Medulla oblongata (tissue), 1 donor: ENCODE data around the gene FIBP.
"Not testable (repeated sequence)": the region's sequence is repeated elsewhere in the genome, so short reads cannot be mapped to it uniquely, and the experiment has no call there.

Source experiments
- DNase-seq: peaks from one replicate; pipeline ENCODE4 v3.0.0-alpha.2; 2015; ENCODE audit errors: extremely low spot score

FIBP gene

DNA sequence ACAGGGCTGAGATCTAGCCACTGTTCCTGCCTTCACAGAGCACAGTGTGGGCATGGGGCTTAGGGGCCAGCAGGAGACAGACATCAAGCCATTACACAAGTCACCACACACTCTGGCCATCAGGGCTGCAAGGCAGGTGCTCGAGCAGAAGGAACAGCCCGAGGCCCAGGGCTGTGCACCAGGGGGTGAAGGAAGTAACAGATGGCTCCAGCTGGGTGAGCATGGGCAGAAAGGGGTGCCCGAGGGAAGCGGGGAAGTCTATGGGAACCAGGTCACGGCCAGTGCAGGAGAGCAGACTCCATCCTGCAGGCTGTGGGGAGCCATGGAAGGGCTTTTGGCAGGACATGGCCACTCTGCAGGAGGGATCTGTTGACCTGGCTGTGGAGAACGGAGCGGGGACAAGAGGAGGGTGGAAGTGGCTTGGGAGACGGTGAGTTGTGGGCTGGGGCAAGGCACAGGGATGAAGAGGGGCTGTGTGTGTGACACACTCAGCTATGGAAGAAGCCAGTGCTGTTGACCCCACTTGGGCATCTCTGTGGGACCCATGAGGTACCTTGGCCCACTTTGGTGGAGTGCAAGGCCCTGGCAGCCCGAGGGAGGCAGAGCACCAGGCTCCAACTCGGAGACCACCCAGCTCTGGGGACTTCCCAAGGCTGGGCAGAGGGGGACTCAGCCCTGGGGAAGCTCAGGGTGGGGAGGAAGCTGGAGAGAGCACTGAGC lies 27.0 kb upstream of the FIBP start:
- no peak for DNase-seq

DNA sequence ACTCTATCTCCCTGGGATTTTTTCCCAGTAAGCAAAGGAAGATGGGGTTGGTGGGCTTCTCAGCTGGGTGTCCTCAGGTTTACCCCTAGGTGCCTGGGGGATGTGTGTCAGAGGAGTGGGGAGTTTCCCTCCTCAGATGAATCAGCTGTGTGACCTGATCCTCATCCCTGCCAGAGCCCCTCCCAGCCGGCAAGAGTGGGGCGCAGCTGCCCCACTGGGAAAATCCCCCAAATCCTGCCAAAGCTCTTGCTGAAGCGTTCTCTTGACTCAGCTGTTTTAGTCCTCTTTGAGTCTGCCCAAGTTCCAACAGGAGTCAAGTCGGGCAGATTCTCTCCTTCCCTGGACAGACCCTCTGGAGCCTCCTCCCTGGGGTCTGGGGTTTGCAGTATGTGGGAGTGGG lies 24.6 kb upstream of the FIBP start:
- DNase-seq: no peak

DNA sequence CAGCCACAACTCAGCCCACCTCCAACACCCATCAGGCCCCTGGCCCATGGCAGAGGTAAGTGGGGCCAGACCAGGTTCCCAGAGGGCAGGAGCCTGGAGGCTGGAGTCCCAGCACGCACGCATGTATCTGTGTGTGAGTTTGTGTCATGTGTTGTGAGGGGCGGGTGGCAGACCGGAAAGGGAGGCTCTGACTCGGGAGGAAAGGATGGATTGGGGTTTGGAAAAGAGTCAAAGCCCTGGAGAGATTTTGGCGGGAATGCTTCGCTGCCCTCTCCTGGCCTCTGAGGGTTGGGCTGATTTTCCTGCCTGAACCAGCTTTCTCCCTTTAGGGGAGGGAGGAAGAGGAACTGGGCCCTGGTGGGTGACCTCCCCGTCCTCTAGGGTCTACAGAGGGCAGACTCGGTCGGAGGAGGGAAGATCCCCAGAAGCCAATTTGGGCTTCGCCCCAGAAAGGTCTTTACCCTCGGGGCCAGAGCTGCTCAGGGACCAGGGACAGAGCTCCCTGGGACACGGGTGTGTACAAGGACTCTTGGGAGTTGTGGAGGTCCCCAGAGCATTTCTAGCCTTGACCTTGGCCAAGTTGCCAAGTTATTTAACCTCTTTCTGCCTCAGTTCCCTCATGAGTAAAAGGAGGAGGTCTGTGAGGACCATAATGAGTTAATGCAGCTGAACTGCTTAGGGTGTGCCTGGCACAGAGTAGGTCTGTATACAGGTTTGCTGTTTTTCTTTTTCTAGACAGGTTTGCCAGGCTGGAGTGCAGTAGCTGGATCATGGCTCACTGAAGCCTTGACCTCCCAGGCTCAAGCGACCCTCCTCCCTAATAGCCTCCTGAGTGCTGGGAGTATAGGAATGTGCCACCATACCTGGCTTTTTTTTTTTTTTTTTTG lies 23.7 kb upstream of the FIBP start:
- no peak for DNase-seq

DNA sequence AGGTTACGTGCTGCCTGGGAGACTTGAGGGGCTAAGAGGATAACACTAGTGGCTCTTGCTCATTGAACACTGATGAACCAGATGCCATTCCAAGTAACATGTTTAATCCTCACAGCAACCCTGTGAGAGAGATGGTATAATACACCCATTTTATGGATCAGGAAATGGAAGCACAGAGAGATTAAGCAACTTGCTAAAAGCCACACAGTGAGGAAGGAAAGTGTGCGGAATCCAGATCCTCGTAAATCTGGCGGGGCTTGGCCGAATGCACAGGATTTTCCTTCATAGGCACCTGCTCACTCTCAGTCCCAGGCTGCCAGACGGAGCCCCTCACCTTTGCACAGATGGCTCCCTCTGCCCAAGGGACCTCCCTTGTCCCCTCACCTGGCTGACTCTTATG lies 19.6 kb upstream of the FIBP start:
- no peak for DNase-seq

DNA sequence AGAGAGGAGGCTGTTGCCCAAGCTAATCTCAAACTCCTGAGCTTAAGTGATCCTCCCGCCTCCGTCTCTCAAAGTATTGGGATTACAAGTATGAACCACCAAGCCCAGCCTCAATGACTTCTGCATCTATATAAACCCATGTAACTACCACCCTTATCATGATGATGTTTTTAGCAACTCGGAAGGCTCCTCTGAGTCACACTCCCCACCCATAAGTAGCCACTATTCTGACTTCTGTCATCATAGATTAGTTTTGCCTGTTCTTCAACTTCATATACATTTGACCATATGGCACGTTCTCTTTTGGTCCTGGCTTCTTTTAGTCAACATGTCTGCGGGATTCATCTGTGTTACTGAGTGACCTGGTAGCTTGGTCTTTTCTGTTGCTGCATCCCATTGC lies 18.3 kb upstream of the FIBP start:
- DNase-seq: no peak

DNA sequence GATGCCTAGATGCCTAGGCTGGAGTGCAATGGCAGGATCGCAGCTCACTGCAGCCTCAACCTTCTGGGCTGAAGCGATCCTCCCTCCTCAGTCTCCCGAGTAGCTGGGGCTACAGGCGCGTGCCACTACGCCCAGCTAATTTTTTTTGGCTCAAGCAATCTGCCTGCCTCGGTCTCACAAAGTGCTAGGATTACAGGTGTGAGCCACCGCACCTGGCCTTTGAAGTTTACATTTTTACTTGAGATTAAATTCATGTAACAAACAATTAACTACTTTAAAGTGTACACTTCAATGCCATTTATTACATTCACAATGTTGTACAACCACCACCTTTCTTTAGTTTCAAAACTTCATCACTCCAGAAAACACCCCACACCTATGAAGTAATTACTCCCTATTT lies 15.4 kb upstream of the FIBP start:
- no peak for DNase-seq

DNA sequence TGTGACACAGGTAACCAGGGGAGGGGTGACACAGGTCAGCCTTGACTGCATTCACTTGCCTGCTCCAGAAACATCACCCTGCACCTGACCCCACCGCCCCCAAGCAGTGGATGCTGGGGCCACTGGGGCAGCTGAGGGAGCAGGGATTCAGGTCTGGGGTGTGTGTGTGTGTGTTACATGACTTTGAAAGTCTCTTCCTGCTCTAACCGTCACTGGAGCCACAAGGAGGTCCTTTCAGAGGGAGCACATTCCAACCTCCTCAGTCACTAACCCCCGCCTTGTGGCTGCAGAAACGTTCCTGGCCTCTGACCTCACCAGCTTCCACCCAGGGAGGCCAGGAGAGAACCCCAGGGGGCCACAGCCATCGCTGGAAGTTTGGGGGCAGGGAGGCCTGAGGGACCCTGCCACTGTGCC lies 14.8 kb upstream of the FIBP start:
- DNase-seq: no peak

DNA sequence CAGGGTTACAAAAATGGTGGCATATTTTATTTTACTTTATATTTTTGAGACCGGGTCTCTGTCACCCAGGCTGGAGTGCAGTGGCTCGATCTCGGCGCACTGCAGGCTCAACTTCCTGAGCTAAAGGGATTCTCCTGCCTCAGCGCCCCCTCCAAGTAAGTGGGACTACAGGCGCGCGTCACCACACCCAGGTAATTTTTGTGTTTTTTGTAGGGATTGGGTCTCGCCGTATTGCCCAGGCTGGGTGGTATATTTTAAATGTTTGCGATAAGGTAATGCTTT lies 12.6 kb upstream of the FIBP start:
- DNase-seq: no peak

DNA sequence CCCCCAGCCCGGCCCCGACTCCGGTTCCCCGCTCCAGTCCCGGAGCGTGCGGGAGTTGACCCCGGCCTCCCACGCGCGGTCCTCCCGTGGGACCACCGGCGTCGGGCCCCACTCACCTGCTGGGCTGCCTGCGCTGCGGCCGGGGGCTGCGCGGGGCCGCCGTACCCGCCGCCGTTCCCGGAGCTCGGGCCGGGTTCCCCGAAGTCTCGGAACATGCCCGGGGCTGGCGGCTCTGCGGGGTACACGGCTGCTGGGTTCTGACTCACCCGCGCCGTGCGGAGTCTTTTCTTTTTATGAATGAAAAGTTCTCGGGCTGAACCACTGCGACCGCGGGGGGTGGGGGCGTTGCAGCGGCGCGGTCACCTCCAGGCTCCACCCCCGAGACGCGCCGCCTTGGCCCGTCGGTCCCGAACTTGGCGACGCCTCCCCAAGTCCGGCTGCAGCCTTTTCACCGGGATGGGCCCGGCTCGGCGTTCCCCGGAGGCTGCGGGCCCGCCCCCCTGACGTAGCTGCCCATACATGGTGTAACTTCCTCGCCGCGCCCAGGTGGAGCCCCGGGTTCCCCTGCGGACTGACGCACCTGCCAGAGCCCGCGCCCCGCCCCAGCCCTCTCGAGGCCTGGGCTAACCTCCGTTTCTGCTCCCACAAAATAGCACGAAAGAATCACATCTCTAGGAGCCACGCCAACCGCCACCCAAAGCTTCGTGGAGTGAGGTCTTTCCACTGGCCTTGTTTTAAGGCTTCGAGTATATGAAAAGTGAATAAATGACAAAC lies 12.0 kb upstream of the FIBP start, which contains the start of gene FOSL1:
FOSL1 (minus strand) TSS at position 264 of the 774 bp plus-strand sequence; CDS start at position 215, 49 bp downstream.
- peak; percentile 71 for DNase-seq

DNA sequence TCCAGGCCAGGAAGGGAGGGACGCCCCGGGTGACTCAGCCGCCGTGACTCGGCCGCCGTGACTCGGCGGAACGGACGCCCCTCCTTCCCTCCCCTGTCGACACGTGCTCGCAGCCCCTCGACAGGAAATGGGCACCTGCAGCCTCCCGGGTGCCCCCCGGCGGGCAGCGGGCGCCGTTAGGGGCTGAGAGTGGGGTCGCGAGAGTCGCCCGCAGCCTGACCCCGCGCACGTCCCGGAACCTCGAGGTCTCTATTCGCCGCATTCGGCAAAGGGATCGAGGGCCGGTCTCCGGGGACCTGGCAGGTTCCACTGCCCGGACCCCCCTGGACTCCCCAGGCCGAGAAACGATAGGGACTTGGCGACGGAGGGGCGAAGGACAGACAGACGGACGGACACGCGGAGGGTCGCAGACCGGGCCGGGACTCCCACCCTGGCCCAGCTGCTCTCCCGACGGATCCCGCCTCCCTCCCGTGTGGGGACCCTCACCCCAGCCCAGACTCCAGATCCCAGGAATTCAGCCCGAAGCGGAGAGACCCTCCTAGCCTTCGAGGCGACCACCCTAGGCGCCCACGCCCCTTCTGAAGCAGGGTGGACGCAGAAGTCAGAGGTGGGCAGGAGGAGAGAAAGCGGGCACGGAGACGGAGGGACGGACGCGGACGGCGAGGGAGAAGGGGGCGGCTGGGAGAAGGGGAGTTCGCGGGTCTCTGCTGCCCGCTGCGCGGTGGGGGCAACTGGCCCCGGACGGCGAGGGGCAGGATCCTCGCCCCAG lies 11.3 kb upstream of the FIBP start:
- no peak for DNase-seq

DNA sequence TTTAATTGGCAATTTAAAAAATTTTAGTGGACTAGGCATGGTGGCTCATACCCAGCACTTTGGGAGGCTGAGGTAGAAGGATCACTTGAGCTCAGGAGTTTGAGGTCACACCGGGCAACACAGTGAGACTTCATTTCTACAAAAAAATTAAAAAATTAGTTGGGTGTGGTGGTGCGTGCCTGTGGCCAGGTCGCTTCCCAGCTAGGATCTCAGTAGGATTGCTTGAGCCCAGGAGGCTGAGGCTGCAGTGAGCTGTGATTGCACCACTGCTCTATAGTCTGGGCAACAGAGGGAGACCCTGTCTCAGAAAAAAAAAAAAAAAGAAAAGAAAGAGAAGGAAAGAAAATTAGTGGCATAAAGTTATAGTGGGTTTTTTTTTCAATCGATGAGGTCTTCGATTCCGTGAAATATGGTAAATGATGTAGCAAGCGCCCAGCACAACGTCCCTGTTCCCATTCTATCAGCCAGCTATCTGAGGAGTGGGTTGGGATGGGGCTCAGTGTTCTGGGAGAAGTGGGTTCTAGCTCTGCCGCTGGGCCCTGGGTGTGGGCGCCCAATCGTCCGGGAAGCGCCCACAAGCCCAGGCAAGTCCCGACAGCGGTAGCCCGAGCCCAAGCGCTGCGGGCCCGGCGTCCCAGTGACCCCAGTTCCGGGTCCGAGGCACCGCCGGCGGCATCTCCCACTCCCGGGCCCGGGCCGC lies 10.5 kb upstream of the FIBP start:
- no peak for DNase-seq

DNA sequence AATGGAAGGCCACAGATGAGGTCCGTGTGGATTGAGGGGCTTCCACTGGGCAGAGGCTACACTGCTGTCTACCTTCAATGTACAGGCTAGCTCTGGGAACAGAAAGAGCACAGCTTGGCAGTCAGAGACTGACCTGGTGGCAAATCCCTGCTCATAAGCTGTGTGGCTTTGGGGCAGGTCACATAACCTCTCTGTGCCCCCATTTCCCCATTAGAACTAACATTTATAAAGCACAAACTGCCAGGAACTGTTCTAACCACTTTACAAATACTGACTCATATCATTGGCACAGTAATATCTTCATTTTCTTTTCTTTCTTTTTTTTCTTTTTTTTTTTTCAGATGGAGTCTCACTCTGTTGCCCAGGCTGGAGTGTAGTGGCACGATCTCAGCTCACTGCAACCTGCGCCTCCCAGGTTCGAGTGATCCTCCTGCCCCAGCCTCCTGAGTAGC lies 8.8 kb upstream of the FIBP start:
- DNase-seq: no peak

DNA sequence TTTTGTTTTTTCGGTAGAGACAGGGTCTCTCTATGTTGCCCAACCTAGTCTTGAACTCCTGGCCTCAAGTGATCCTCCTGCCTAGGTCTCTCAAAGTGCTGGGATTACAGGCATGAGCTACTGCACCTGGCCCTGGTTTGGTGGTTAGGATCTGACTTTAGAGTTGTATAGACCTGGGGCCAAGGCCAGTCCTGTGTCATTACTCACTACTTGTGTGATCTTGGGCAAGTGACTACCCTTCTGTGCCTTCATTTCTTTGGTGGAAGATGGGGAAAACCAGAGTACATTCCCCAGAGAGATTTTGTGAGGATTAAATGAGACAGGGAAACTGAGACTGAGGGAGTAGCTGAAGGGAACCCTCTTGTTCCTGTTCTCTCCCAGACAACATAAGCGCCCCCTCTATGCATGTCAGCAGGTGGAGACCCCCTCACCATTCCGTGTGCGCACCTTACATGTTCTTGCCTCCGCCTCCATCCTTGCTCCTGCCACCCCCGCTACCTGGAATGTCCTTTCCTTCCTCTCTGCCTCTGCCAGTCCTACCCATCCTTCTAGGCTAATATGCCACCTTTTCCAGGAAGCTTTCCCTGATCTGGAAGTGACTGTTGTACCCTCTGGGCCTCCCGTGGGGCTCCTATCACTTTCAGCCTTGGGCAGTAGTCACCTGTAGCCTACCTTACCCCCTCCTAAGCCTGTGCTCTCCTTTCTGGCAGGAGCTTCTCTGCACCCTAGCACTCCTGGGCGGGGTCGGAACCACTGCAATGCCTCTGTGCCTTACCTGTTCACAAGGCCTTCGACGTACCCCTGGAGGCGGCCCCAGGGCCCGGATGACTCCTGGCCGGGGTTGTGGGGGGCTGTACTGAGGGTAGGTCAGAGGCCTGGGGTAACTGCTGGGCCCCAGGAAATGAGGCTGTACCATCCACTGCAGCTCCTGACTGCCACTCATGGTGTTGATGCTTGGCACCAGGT lies 8.0 kb upstream of the FIBP start:
- DNase-seq: no peak

DNA sequence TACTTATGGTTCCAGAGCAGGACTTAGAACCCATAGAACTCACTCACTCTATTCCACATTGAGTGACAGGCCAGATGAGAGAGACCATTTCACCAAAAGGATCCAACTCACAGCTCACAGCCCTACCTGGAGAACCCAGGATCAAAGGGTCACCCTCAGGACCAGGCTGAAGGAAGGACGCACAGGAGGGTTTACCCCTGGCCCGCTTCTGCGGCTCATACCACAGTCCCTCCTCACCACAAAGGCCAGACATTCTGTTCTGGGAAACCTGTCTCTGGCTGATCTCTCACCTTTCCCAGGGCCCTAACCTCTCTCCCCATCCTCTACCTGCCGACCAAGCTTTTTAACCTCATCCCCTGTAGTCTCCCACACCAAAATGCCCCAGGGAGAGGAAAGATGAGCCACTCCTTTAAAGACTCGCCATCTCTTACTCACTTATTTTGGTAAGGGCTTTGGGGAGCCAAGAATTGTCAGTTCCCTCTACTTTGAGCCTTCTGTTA lies 7.3 kb upstream of the FIBP start:
- DNase-seq: no peak

DNA sequence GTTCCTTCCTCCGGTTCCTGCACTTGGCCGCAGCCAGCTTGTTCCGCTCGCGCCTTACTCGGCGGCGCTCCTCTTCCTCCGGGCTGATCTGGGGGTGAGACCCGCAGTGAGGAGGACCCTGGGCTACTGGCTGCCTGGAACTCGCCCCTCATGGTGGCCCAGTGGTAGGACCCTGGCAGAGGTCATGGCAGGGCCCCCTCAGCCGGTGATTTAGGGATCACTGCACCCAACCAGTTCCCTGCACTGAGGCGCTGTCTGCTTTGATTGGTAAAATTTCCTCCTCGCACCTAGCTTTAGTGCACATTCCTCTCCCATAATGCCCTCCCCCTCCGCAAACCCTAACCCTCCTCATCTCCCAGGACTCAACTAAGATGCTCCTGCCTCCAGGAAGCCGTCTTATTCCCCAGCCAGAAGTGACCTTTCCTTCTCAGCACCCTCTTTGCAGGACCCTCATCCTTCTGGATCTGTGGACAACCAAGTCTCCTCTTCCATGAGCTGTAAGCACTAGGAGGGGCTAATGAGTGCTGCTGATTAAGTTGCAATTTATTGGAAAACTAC lies 5.8 kb upstream of the FIBP start:
- DNase-seq: no peak

DNA sequence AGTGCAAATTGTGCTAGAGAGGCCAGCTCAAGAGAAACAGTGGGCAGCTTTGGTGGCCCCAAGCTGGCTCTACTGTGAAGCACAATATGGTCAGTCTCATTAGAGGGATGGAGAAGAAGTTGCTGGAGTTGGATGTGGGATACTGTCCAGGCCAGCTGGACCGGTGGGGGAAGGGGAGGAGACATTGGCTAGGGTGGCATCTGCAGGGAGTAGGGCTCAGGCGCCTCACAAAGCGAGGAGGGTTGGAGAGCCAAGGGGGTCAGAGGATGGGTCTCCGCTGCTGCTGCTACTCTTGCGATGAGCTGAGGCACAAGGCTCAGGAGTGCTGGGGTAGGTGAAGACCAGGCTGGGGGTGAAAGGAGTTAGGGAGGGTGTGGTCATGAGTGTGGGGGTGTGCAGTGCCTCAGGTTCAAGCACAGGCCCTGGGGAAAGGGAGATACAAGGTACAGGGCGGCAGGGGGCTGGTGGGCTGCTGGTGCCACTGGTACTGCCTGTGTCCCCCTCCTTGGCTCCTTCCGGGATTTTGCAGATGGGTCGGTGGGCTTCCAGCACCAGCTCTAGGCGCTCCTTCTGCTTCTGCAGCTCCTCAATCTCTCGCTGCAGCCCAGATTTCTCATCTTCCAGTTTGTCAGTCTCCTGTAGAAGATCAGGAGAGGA lies 4.5 kb upstream of the FIBP start:
- no peak for DNase-seq

DNA sequence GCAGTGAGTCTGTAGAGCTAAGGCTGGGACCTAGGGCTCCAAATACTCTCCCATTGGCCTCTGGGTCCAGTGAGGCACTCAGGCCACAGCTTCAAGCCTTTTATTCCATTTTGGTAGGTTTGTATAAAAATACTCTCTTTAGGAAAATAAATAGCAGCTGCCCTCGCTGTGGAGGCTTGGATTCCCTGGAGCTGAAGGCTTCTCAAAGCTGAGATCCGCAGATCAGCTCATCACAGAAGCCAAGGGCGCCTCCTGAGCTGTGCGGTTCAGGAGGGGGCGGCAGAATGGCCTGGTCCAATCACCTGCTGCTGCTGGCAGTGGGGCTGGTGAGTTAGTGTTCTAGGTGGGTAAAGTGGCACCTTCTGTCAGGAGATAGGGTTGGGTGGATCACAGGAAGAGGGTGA lies 3.9 kb upstream of the FIBP start:
- DNase-seq: not testable (repeated sequence)

DNA sequence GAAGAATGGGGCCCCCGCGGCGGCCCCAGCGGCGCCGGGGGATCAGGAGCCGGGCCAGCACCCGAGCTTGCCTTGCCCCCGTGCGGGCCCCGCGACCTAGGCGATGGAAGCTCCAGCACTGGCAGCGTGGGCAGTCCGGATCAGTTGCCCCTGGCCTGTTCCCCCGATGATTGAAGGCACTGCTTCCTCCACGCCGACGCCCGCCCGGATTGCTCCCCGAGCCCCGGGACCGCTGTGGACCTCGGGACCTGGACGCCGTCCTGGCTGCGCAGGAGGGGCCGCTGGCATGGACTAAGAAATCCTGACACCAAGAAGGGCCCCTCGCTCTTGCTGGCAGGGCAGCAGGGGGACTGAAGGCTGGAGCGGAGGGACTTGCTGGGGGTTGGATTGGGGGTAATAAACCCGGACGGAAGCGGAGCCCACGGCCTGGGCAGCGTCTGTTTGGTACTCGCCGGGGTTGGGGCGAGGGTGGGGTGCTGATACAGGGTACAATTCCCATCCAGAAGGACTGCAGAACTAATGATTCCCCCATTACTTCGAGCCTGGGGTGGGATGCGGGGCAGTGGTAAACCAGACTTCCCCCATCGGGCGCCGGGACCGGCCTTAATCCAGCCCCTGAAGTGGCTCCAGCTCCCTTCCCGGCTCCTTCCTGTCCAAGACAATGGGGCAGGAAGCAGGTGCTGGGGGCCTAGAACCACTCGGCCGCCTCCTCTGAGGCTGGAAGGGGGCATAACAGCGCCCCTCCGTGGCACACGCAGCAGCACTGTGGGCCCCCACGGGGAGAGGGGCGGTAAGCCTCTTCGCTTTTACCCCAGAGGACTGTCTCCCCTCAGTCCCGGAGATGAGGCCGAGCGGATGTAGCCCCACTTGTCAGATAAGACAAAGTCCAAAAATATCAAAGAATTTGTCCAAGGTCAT lies 3.2 kb upstream of the FIBP start:
- no peak for DNase-seq
